ENCODE measurements around the gene CDCP2.

The CDCP2 gene

DNA sequence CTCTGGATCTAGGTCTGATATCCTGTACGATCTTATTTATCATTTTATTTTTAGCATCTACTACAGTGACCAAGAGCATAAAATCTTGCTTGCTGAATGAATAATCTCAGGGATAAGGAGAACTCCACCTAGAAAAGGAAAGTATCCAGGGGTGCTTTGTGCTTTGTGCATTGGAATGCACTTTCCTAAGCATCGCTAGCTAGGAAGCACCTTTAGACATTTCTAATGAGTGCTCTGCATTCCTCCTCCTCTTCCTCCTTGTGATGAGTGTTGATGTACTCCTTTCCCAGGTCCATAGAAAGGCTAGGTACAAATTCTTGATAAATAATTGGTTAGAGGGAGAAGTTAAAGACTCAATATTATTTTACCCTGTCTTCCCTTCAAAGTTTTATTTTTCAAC, 68.0 kb downstream of the CDCP2 start:
- no peak for DNase-seq
